Activated CD4-positive, alpha-beta T cell treated with anti-CD3 and anti-CD28 coated beads, Interleukin-2, amount 10 ng/mL, durations not matched to agents 24 days and 14 days (primary cell): ENCODE data around the gene CD28. TPM values are rescaled to one million over a fixed set of nuclear protein-coding genes. Genes with fewer than 3 reads are reported as not detected.
"Not testable (repeated sequence)": the region's sequence is repeated elsewhere in the genome, so short reads cannot be mapped to it uniquely, and the experiment has no call there.

ENCODE experiments used
- DNase-seq: peaks from one replicate; pipeline ENCODE4 v3.0.0; 2022
- H3K27ac Mint-ChIP-seq: one replicate; pipeline ENCODE4 v1.8.0; 2022; ENCODE audit warnings: mild to moderate bottlenecking, mixed read lengths
- H3K27me3 Mint-ChIP-seq: one replicate; pipeline ENCODE4 v1.8.0; 2022; ENCODE audit warnings: mixed read lengths
- H3K36me3 Mint-ChIP-seq: one replicate; pipeline ENCODE4 v1.8.0; 2022; ENCODE audit warnings: low read depth, mild to moderate bottlenecking, mixed read lengths
- H3K4me1 Mint-ChIP-seq: one replicate; pipeline ENCODE4 v1.8.0; 2021; ENCODE audit warnings: mixed read lengths
- H3K4me3 Mint-ChIP-seq: one replicate; pipeline ENCODE4 v1.8.0; 2022; ENCODE audit warnings: mild to moderate bottlenecking, moderate library complexity, mixed read lengths
- H3K9me3 Mint-ChIP-seq: one replicate; pipeline ENCODE4 v1.8.0; 2021; ENCODE audit warnings: mixed read lengths
- intact Hi-C: fragments of 100-400 bp; cut with micrococcal nuclease; formaldehyde crosslinking; loops from one replicate; pipeline ENCODE4 v1.15.1; 2023
- total RNA-seq: library from RNA; stranded (reverse); gene quantifications from 2 replicates; pipeline ENCODE4 v1.2.3, GENCODE V29; 2022

The CD28 gene
- total RNA-seq, 1 donor from 2014 or later, result 130 TPM

- DNase-seq, result peak; percentile 64
- not testable (repeated sequence) for H3K9me3 Mint-ChIP-seq, H3K27me3 Mint-ChIP-seq, H3K4me3 Mint-ChIP-seq
- H3K27ac Mint-ChIP-seq, result peak overlapping the region; percentile 20
- H3K36me3 Mint-ChIP-seq, result peaks cover 23% of the 10 kb centered on the region
- intact Hi-C loops, result loop anchor here (5.0 kb wide), 1 partner anchor 122 kb away; no protein-coding TSS in a partner anchor
- H3K4me1 Mint-ChIP-seq, result peaks cover 42% of the 10 kb centered on the region
Measured at GRCh38 chr2:203779477-203780073, 73.1 kb downstream of the CD28 start.

DNA sequence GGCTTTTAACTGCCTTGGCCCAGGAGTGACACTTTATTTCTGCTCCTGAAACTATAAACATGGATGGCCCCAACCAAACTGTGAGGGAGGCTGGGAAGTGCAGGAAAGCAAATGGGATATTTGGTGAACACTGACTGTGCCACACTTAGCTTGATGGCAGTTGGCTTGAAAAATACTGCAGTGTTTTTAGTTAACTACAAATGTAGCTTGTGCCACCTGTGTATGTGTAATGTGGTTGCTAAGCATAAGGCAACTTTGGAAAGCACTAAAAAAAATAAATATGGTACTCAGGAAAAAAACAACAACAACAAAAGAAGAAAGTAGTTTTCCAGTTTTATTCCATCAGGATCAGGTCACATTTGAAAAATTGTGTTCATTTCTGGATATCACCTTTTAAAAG lies 73.8 kb downstream of the CD28 start:
- H3K27me3 Mint-ChIP-seq, result no peaks in the 10 kb centered on the region
- H3K27ac Mint-ChIP-seq, result no peak overlapping the region
- intact Hi-C loops, result loop anchor here (5.0 kb wide), 1 partner anchor 123 kb away; no protein-coding TSS in a partner anchor
- no peak overlapping the region for H3K4me3 Mint-ChIP-seq
- H3K9me3 Mint-ChIP-seq, result peaks cover 4% of the 10 kb centered on the region
- peak; percentile 54 for DNase-seq
- peaks cover 44% of the 10 kb centered on the region for H3K4me1 Mint-ChIP-seq
- H3K36me3 Mint-ChIP-seq, result peaks cover 22% of the 10 kb centered on the region

GRCh38 chr2:203781151-203781550 lies 74.7 kb downstream of the CD28 start:
- H3K9me3 Mint-ChIP-seq, result peaks cover 4% of the 10 kb centered on the region
- no peak for DNase-seq
- peak overlapping the region; percentile 42 for H3K27ac Mint-ChIP-seq
- H3K4me1 Mint-ChIP-seq, result peaks cover 41% of the 10 kb centered on the region
- no peaks in the 10 kb centered on the region for H3K27me3 Mint-ChIP-seq
- no peak overlapping the region for H3K4me3 Mint-ChIP-seq
- intact Hi-C loops, result loop anchor here (5.0 kb wide), 1 partner anchor 124 kb away; no protein-coding TSS in a partner anchor
- H3K36me3 Mint-ChIP-seq, result peaks cover 15% of the 10 kb centered on the region

- DNase-seq, result peak; percentile 89
- Mint-ChIP-seq H3K9me3 (peaks cover 4% of the 10 kb centered on the region), H3K36me3 (peaks cover 13% of the 10 kb centered on the region), H3K4me1 (peaks cover 50% of the 10 kb centered on the region), H3K4me3 (no peak overlapping the region), H3K27ac (peak overlapping the region; percentile 81), H3K27me3 (no peaks in the 10 kb centered on the region)
- intact Hi-C loops, result loop anchor here (1.0 to 5.0 kb wide), 11 partner anchors 18 to 298 kb away; partner anchors contain the start of gene CD28
Measured at GRCh38 chr2:203782262-203782976, 76.0 kb downstream of the CD28 start.

- Mint-ChIP-seq H3K36me3 (peaks cover 13% of the 10 kb centered on the region), H3K27ac (peak overlapping the region; percentile 81), H3K4me3 (peak overlapping the region; percentile 20), H3K9me3 (peaks cover 4% of the 10 kb centered on the region), H3K27me3 (no peaks in the 10 kb centered on the region), H3K4me1 (peaks cover 56% of the 10 kb centered on the region)
- intact Hi-C loops, result loop anchor here (2.0 to 5.0 kb wide), 2 partner anchors 17 to 126 kb away; no protein-coding TSS in a partner anchor
- DNase-seq, result peak; percentile 46
Measured at GRCh38 chr2:203783496-203784203, 77.2 kb downstream of the CD28 start.

DNA sequence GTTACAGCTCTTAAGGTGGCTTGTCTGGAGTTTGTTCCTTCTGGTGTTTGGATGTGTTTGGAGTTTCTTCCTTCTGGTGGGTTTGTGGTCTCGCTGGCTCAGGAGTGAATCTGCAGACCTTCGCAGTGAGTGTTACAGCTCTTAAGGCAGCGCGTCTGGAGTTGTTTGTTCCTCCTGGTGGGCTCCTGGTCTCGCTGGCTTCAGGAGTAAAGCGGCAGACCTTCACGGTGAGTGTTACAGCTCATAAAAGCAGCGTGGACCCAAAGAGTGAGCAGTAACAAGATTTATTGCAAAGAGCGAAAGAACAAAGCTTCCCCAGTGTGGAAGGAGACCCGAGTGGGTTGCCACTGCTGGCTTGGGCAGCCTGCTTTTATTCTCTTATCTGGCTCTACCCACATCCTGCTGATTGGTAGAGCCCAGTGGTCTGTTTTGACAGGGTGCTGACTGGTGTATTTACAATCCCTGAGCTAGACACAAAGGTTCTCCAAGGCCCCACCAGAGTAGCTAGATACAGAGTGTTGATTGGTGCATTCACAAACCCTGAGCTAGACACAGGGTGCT lies 78.4 kb downstream of the CD28 start:
- peak; percentile 54 for DNase-seq
- H3K4me1 Mint-ChIP-seq, result peaks cover 51% of the 10 kb centered on the region
- not testable (repeated sequence) for H3K36me3 Mint-ChIP-seq, H3K27me3 Mint-ChIP-seq, H3K9me3 Mint-ChIP-seq
- peak overlapping the region; percentile 81 for H3K27ac Mint-ChIP-seq
- peak overlapping the region; percentile 65 for H3K4me3 Mint-ChIP-seq
- intact Hi-C loops, result loop anchor here (5.0 kb wide), 1 partner anchor 127 kb away; no protein-coding TSS in a partner anchor

DNA sequence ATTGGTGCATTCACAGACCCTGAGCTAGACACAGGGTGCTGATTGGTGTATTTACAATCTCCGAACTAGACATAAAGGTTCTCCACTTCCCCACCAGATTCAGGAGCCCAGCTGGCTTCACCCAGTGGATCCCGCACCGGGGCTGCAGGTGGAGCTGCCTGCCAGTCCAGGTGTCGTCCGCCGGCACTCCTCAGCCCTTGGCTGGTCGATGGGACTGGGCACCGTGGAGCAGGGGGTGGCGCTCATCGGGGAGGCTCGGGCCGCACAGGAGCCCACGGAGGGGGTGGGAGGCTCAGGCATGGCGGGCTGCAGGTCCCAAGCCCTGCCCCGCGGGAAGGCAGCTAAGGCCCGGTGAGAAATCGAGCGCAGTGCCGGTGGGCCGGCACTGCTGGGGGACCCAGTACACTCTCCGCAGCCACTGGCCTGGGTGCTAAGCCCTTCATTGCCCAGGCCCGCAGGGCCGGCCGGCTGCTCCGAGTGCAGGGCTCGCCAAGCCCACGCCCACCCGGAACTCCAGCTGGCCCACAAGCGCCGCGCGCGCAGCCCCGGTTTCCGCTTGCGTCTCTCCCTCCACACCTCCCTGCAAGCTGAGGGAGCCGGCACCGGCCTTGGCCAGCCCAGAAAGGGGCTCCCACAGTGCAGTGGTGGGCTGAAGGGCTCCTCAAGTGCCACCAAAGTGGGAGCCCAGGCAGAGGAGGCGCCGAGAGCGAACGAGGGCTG lies 79.1 kb downstream of the CD28 start:
- H3K9me3 Mint-ChIP-seq, H3K27ac Mint-ChIP-seq, H3K4me3 Mint-ChIP-seq, H3K36me3 Mint-ChIP-seq, intact Hi-C loops, H3K27me3 Mint-ChIP-seq: not testable (repeated sequence)
- H3K4me1 Mint-ChIP-seq, result peaks cover 45% of the 10 kb centered on the region
- peak; percentile 54 for DNase-seq

DNA sequence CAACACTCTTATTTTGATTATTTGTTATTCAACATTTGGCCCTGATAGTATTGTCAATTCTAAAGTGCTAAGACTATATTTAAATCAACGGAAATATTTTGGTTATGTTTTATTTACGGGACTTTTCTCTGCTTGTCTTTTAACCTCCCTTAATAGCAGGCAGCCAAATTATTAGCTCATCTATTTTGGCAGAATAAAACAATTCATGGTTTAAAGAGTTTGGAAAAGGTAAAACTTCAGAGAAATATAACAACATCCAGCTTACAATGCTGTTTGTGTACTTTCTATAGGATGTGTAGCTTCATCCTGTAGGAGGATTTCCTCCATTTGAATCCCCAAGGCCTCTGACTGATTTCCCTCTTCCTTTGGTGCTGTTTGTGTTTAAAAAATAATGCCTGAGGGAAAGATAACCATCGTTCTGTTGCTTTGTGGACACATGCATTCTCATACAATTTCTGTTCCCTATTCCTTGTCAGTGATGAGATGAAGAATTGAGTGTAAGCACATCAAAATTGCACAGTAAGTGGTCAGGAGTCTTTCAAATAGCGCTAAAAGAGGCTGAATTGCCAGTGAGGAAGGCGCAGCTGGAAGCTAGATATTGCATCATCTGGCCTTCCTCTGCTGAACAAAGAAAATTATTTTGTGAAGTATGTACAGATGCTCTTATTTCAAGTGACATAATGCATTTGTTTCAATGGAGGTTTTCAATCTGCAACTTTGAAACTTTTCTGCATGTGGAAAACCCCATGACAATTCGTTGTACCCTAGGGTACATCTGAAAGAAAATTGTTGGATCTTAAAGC lies 80.3 kb downstream of the CD28 start:
- DNase-seq, result no peak
- intact Hi-C loops, result no loop called here
- peaks cover 4% of the 10 kb centered on the region for H3K9me3 Mint-ChIP-seq
- peaks cover 37% of the 10 kb centered on the region for H3K4me1 Mint-ChIP-seq
- no peak overlapping the region for H3K27ac Mint-ChIP-seq
- no peak overlapping the region for H3K4me3 Mint-ChIP-seq
- H3K36me3 Mint-ChIP-seq, result no peaks in the 10 kb centered on the region
- H3K27me3 Mint-ChIP-seq, result no peaks in the 10 kb centered on the region

- H3K4me3 Mint-ChIP-seq, result no peak overlapping the region
- intact Hi-C loops, result no loop called here
- no peaks in the 10 kb centered on the region for H3K36me3 Mint-ChIP-seq
Measured at GRCh38 chr2:203787979-203788378, 81.5 kb downstream of the CD28 start.

More at GRCh38 chr2:203787979-203788378, 81.5 kb downstream of the CD28 start:
- H3K4me1 Mint-ChIP-seq, result peaks cover 27% of the 10 kb centered on the region
- peaks cover 6% of the 10 kb centered on the region for H3K9me3 Mint-ChIP-seq
- H3K27me3 Mint-ChIP-seq, result no peaks in the 10 kb centered on the region
- peak; percentile 45 for DNase-seq
- no peak overlapping the region for H3K27ac Mint-ChIP-seq

Other genes with a start within 250 kb of the CD28 start
- 6.0 and 6.1 TPM in 2 replicates for gene RAPH1, start 171.3 kb upstream of the CD28 start, total RNA-seq
- 104 TPM in 2 replicates for gene CTLA4, start 161.1 kb downstream of the CD28 start, total RNA-seq
- gene ICOS, start 230.1 kb downstream of the CD28 start, total RNA-seq, result 111 and 114 TPM in 2 replicates